ENCODE results near the gene PA2G4. TPM values are rescaled to one million over a fixed set of nuclear protein-coding genes. Genes with fewer than 3 reads are reported as not detected.

PA2G4 gene
- total RNA-seq, 1 experiment from 2014 or later, result 175 TPM

GRCh38 chr12:56104815-56105608 is 653 bp downstream of the PA2G4 start:
- H3K27me3 ChIP-seq (ENCODE audit: control insufficient read depth, insufficient read depth, low read length), result no peaks in the 10 kb centered on the region; the same call in 1 of the 2 replicates
- no peaks in the 10 kb centered on the region for H3K9me3 ChIP-seq (ENCODE audit: control insufficient read depth, insufficient read depth, low read depth, low read length)
- H3K36me3 ChIP-seq (ENCODE audit: control insufficient read depth, insufficient read depth, low read length), result peaks cover 28% of the 10 kb centered on the region
- peaks cover 20% of the 10 kb centered on the region for H3K4me1 ChIP-seq (ENCODE audit: control insufficient read depth, insufficient read depth, low read length)
- DNase-seq (ENCODE audit: low read depth, low spot score), result no peak
- H3K27ac ChIP-seq (ENCODE audit: low read length), result peak overlapping the region; percentile 93
- intact Hi-C loops (cut with micrococcal nuclease; ENCODE audit: unreplicated experiment) (no loop called here), in situ Hi-C loops (cut with HindIII; ENCODE audit: low pct_unique_long_range_greater_than_20kb, low sequenced_read_pairs) (no loop called here)
- TF ChIP-seq SIN3A (IDR thresholded peaks at IDR 0.05; ENCODE audit: borderline replicate concordance, insufficient read depth, low read depth, low read length) (0 out of 2 replicates have a peak, but pooled peaks have one; percentile 72), REST (IDR thresholded peaks at IDR 0.05; ENCODE audit: insufficient read depth in 1 of 2, low read depth in 2 of 2, low read length in 1 of 2) (no peak)
- no TSS peak for BruUV-seq (replicated peaks)
- ATAC-seq, result peak; percentile 42
- H3K4me3 ChIP-seq (ENCODE audit: low read depth in 2 of 2, low read length in 2 of 2), result peak overlapping the region; percentile 72 to 93
- POLR2A ChIA-PET, result interaction anchor here (0.6 to 1.0 kb wide), 2 partner anchors 98 to 231 kb away, joined by 4 to 10 read pairs; no protein-coding TSS in a partner anchor
- CTCF ChIA-PET, result interaction anchor here (1.0 kb wide), 1 partner anchor 28 kb away, joined by 3 read pairs; no protein-coding TSS in a partner anchor

- ATAC-seq (no peak), DNase-seq (ENCODE audit: low read depth, low spot score) (no peak)
- CTCF ChIA-PET, result no interaction called here
- no peaks in the 10 kb centered on the region; the same call in 1 of the 2 replicates for H3K27me3 ChIP-seq (ENCODE audit: control insufficient read depth, insufficient read depth, low read length)
- H3K36me3 ChIP-seq (ENCODE audit: control insufficient read depth, insufficient read depth, low read length), result peaks cover 32% of the 10 kb centered on the region
- POLR2A ChIA-PET, result no interaction called here
- H3K9me3 ChIP-seq (ENCODE audit: control insufficient read depth, insufficient read depth, low read depth, low read length), result no peaks in the 10 kb centered on the region
- in situ Hi-C loops (cut with HindIII; ENCODE audit: low pct_unique_long_range_greater_than_20kb, low sequenced_read_pairs), result no loop called here
- H3K4me3 ChIP-seq (ENCODE audit: low read depth in 2 of 2, low read length in 2 of 2), result peak overlapping the region; percentile 72 to 93
- TF ChIP-seq TCF7L2 (IDR thresholded peaks at IDR 0.05; ENCODE audit: low read depth, low read length) (no peak), CTCF (IDR thresholded peaks at IDR 0.05) (no peak), SIN3A (IDR thresholded peaks at IDR 0.05; ENCODE audit: borderline replicate concordance, insufficient read depth, low read depth, low read length) (no peak), POLR2AphosphoS5 (IDR thresholded peaks at IDR 0.05; ENCODE audit: low read depth, low read length) (no peak), REST (IDR thresholded peaks at IDR 0.05; ENCODE audit: insufficient read depth in 1 of 2, low read depth in 2 of 2, low read length in 1 of 2) (no peak)
- BruUV-seq (replicated peaks), result no TSS peak
- H3K27ac ChIP-seq (ENCODE audit: low read length), result peak overlapping the region; percentile 93
- intact Hi-C loops (cut with micrococcal nuclease; ENCODE audit: unreplicated experiment), result no loop called here
- H3K4me1 ChIP-seq (ENCODE audit: control insufficient read depth, insufficient read depth, low read length), result peaks cover 20% of the 10 kb centered on the region
Measured at GRCh38 chr12:56105609-56105902, 1.2 kb downstream of the PA2G4 start.
